Cardiac muscle cell (in vitro differentiated cells and primary cell): ENCODE measurements around the gene PHACTR3. TPM values are rescaled to one million over a fixed set of nuclear protein-coding genes. Genes with fewer than 3 reads are reported as not detected.

ENCODE experiments used
- DNase-seq, 2 donors: peaks; one replicate each; pipeline versions ENCODE4 v3.0.0 to v3.0.0-alpha.2; 2010 to 2017; ENCODE audit warnings: low read depth in 1 of 2, low spot score in 1 of 2
- H3K27ac ChIP-seq: fragments of 200-600 bp; sonication (generic); 2 replicates; pipeline ENCODE4 v1.5.1; 2016
- H3K27me3 ChIP-seq: fragments of 200-600 bp; sonication (generic); 2 replicates; pipeline ENCODE4 v1.6.0; 2016; ENCODE audit warnings: control low read depth
- H3K36me3 ChIP-seq: fragments of 200-600 bp; sonication (generic); 2 replicates; pipeline ENCODE4 v1.5.1; 2016; ENCODE audit warnings: control low read depth
- H3K4me1 ChIP-seq: fragments of 200-600 bp; sonication (generic); 2 replicates; pipeline ENCODE4 v1.8.1; 2017; ENCODE audit warnings: low read depth, mild to moderate bottlenecking, mixed run types
- H3K4me3 ChIP-seq: fragments of 200-600 bp; sonication (generic); 2 replicates; pipeline ENCODE4 v1.5.1; 2016; ENCODE audit warnings: mild to moderate bottlenecking
- H3K9me3 ChIP-seq: fragments of 200-600 bp; sonication (generic); 2 replicates; pipeline ENCODE4 v1.5.1; 2017; ENCODE audit warnings: low read depth, mild to moderate bottlenecking, control low read depth
- CTCF ChIP-seq: IDR thresholded peaks from 2 replicates; pipeline ENCODE4 v1.5.1; 2012; ENCODE audit warnings: low read depth, mild to moderate bottlenecking, low read length
- polyA plus RNA-seq: library from polyadenylated mRNA; unstranded; fragments of >200 nt; fragmentation: Nextera tagmentation; extraction: Ambion mirVana; gene quantifications from 2 replicates; pipeline ENCODE4 v1.2.1, GENCODE V29; 2016
- total RNA-seq: library from RNA; depleted of rRNA; stranded (reverse); fragments of >200 nt; gene quantifications from 2 replicates; pipeline ENCODE4 v1.2.3, GENCODE V29; 2016

Gene PHACTR3
- total and polyA plus RNA-seq, 2 experiments from 2014 or later, result 0.55 to 17.0 TPM

- H3K4me1 ChIP-seq, result no peaks in the 10 kb centered on the region
- H3K27ac ChIP-seq, result no peak overlapping the region
- H3K4me3 ChIP-seq, result no peak overlapping the region
- no peak for TF ChIP-seq CTCF
- no peaks in the 10 kb centered on the region for H3K27me3 ChIP-seq
- H3K36me3 ChIP-seq, result no peaks in the 10 kb centered on the region
- H3K9me3 ChIP-seq, result no peaks in the 10 kb centered on the region
- no peak for DNase-seq
Observed at GRCh38 chr20:59706400-59706693, 102.0 kb downstream of the PHACTR3 start.

- DNase-seq, result no peak
- Histone ChIP-seq H3K27ac (no peak overlapping the region), H3K4me3 (no peak overlapping the region), H3K9me3 (no peaks in the 10 kb centered on the region), H3K4me1 (no peaks in the 10 kb centered on the region), H3K27me3 (no peaks in the 10 kb centered on the region), H3K36me3 (no peaks in the 10 kb centered on the region)
- TF ChIP-seq CTCF, result no peak
Observed at GRCh38 chr20:59708326-59708725, 104.0 kb downstream of the PHACTR3 start.

- H3K4me3 ChIP-seq, result no peak overlapping the region
- no peak for TF ChIP-seq CTCF
- no peaks in the 10 kb centered on the region for H3K36me3 ChIP-seq
- DNase-seq, result no peak
- H3K9me3 ChIP-seq, result no peaks in the 10 kb centered on the region
- H3K27me3 ChIP-seq, result no peaks in the 10 kb centered on the region
- H3K4me1 ChIP-seq, result no peaks in the 10 kb centered on the region
- H3K27ac ChIP-seq, result no peak overlapping the region
Observed at GRCh38 chr20:59709636-59710035, 105.3 kb downstream of the PHACTR3 start.

- no peak overlapping the region for H3K27ac ChIP-seq
- H3K4me3 ChIP-seq, result no peak overlapping the region
- no peak for TF ChIP-seq CTCF
- H3K9me3 ChIP-seq, result no peaks in the 10 kb centered on the region
- H3K36me3 ChIP-seq, result no peaks in the 10 kb centered on the region
- H3K27me3 ChIP-seq, result no peaks in the 10 kb centered on the region
- H3K4me1 ChIP-seq, result no peaks in the 10 kb centered on the region
- DNase-seq, result no peak
Observed at GRCh38 chr20:59718071-59718470, 113.7 kb downstream of the PHACTR3 start.

GRCh38 chr20:59718751-59719150 lies 114.4 kb downstream of the PHACTR3 start:
- no peaks in the 10 kb centered on the region for H3K27me3 ChIP-seq
- DNase-seq, result no peak
- H3K36me3 ChIP-seq, result no peaks in the 10 kb centered on the region
- H3K4me3 ChIP-seq, result no peak overlapping the region
- H3K4me1 ChIP-seq, result no peaks in the 10 kb centered on the region
- H3K9me3 ChIP-seq, result no peaks in the 10 kb centered on the region
- no peak for TF ChIP-seq CTCF
- no peak overlapping the region for H3K27ac ChIP-seq

- Histone ChIP-seq H3K9me3 (no peaks in the 10 kb centered on the region), H3K27me3 (no peaks in the 10 kb centered on the region), H3K4me3 (no peak overlapping the region), H3K27ac (no peak overlapping the region), H3K36me3 (no peaks in the 10 kb centered on the region), H3K4me1 (no peaks in the 10 kb centered on the region)
- no peak for TF ChIP-seq CTCF
- no peak for DNase-seq
Observed at GRCh38 chr20:59720013-59720412, 115.7 kb downstream of the PHACTR3 start.
